Stimulated activated CD4-positive, alpha-beta T cell treated with anti-CD3 and anti-CD28 coated beads, Interleukin-2, amount 100 ng/mL, for 24 hours (primary cell): Measurements from ENCODE around the gene MRPL38.

Source experiments
- DNase-seq, 2 donors: peaks; one replicate each; pipeline ENCODE4 v3.0.0-alpha.2; 2020

Gene MRPL38

DNA sequence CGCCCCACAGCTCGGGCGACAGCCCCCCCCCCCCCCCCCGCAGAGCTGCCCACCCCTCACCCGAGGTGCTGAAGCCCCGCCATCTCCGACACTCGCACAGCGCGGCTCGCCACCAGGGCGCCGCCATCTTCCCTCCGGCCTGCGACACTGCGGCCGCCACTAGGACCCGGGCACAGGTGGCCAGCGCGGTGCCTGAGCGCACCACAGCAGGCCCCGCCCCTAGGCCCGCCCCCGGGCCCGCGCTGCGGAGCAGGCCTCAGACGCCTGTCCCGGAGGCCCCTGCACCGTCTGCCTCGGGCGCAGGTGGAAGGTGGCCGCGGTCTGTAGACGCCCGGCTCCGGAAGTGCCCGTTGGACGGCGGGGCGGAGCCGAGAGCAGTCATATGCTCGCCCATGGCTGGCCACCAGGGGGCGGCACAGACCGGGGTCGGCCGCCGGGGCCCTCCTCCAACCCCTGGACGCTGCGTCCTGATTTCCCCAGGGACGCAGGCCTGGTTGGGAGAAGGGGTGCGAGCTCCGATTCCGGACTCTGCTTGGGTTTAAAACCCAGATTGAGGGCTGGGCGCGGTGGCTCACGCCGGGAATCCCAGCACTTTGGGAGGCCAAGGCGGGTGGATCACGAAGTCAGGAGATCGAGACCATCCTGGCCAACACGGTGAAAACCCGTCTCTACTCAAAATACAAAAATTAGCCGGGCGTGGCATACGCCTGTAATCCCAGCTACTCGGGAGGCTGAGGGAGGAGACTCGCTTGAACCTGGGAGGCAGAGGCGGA is at the start of gene MRPL38:
Gene MRPL38, minus strand, starts transcription at position 136 of the 773 bp plus-strand sequence. Its CDS starts 9 bp downstream, at position 127.
- DNase-seq: peak; percentile 95 to 96

DNA sequence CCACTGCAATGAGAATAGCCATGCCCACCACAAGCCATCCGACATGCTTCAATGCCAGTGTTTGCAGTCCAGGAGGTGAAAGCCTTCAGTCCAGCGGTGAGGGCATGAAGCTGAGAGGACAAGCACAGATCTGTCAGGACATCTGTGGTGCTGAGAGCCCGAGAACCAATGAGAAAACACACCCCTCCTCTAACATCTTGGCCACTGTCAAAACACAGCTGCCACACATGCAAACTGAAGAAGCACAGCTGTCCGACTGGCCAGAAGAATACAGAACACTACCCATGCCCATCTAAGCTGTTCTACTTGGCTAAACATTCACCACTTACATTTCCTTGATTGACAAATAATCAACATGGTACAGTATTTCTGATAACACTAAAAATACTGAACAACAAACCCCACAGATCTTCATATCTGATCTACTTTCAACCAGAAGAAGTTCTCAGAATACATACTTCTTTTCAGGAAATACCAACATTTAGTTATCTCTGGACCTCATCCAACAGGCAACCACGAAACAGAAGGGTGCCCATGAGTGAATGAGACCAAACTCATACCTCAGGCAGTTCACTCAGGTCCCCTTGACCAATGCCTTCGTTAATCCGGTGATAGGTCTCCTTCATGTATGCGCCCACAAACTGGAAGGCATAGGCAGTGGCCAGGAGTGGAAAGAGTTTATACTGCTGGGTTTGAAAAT is 46.3 kb upstream of the MRPL38 start:
- no peak for DNase-seq

DNA sequence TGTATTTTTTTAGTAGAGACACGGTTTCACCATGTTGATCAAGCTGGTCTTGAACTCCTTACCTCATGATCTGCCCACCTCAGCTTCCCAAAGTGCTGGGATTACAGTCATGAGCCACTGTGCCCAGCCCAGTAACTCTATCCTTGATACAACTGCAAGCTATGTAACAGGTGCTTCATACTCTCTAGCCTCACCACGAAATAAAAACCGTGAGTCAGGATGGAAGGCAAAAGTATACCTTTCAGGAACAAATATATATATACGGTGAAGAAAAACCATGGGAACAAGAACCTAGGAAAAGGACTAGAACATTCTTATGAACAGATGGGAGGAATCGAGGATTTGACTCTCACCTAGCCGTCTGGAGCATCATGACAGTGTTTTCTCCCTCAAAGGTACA is 45.7 kb upstream of the MRPL38 start:
- DNase-seq: no peak

DNA sequence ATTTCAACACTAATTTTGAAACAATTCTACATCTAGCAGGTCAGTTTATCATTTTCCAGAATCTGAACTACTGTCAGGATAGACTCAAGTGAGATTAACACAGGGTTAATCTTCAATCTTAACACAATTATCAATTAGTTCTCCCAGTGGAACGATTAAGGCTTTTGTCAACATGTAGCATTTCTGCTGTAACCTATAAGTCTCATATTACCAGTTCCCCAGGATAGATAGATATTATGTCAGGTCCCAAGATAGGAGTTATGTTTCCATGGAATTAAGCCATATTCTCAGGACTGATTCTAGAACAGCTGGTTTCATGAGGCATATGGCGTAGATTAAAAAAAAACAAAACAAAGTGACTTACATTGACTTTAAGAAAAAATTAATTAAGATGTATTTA is 40.5 kb upstream of the MRPL38 start:
- DNase-seq: no peak

DNA sequence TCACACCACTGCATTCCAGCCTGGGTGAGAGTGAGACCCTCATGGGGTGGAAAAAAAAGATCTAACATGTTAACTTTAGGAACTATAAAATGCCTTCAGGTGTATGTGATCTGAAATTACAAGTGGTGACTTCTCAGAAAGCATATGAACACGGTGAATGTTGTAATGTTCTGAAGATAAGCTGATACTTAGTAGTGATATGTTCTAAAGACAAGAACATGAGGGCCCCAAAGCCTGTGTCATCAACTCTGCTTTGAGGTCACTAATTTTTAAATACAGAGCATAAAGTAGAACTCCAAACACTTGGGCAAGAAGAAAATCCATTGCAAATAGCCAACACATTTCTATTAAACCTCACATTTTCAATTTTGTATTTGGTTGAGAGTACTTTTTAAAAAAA is 38.8 kb upstream of the MRPL38 start:
- DNase-seq: no peak

DNA sequence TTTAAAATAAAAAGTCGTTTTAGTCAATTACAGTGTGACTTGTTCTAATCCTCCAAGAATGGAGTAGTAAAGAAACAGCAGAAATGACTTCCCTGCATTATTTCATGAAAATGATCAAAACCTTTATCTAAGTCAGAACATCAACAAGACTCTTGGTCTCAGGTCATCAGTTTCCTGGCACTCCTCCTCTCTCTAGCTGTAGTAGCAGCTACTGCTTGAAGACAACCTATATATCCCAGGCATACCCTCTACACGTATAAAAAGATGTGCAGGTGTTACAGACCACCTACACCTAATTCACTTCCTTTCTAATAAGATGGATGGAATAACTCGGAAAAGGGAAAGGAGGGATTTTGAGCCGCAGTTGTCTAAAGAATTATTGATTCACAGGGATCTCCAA is 37.8 kb upstream of the MRPL38 start:
- DNase-seq: no peak

DNA sequence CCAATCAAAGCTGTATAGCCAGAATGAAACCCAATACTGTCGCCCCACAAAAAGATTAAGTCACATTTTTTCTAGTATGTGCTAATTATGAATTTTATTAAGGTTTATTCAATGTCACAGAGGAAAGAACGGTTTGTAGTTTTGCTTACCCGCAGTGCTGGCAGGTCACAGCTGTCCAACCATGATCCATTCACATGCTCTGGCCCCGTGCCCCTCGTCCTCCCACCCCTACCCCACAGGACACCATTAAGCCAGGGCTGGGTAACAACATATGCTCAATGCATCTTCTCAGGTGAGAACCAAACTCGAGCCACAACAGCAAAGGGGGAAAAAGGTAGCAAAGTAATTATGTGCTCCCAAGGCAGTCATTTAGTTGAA is 36.7 kb upstream of the MRPL38 start:
- no peak for DNase-seq

DNA sequence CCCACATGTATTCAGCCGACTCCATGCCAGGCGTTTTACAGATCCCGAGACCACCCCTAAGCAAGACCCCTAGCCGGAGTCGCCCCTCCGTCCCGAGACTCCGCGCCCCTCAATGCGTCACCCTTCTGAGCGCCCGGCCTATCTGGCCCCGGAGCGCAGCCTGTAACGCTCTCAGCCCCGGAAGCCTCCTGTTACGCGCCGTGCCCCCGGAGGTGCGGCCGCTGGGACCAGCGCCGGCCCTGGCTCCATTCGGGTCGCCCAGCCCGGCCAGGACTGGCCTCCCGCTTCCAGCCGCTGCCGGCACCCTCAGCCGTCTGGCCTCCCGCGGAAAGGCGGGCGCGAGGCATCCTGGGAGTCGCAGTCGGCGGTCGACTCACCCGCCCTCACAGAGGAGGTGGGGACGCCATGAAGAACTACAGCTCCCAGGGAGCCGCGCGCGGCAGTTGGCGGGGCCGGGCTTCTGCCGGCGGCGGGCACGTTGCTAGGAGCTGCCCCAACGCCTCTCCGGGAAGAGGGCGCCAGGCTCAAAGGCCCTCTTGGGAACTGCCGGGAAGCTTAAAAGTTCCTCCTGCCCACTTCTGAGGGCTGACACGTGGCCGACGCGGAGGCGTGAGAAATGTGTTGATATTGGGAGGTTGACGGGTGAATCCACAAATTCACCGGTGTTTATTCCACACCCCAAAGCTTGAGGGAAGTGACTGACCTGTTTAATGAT is 36.2 kb upstream of the MRPL38 start, which contains the start of gene FBF1:
Gene FBF1, minus strand, starts transcription at position 316 of the 715 bp plus-strand sequence. CDS start 2,893 bp downstream, outside the sequence.
- DNase-seq: peak; percentile 91 to 92

DNA sequence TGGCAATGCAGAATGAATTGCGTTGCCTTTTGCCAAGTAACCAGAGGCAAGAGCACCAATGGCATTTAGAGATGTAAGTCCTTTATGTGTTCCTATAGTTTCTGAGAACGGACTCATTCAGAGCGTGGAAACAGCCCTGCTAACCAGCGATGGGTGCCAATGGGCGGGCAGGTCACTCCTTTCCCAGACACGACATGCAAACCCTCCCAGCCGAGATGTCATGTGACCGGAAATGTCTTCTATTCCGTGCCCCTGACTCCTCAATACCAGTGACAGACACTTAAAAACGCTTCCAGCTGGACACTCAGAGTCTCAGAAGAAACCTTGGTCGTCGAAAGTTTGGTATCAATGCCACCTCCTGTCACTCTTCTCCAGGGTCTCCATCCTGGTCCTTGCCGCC is 33.0 kb upstream of the MRPL38 start:
- DNase-seq: no peak

DNA sequence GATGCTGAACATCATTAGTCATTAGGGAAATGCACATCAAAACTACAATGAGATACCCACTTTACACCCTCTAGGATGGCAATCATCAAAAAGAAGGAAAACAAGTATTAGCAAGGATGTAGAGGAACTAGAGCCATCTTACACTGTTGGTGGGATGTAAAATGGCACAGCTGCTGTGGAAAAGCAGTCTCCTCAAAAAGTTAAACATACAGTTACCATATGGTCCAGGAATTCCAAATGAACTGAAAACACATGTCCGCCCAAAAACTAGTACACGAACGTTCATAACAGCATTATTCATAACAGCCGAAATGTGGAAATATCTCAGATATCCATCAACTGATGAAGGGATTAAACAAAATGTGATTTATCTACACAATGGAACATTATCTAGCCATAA is 29.1 kb upstream of the MRPL38 start:
- no peak for DNase-seq

DNA sequence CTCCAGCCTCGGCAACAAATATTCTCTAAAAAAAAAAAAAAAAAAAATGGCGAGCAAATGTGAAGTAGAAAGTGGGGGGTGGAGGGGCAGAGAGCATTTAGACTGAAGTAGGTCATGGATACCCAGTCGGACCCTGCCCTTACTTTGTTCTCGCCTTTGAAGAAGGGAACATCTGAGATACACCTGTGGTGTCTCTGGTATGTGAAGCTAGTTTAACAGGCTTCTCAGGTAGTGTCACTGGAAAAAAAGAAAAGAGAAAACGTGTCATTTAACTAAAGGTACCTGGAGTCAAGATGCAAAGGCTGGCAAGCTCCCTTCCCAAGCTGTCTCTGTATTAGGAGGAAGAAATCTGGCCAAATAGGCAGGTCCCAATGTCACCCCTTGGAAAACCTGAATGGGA is 28.2 kb upstream of the MRPL38 start:
- DNase-seq: no peak

DNA sequence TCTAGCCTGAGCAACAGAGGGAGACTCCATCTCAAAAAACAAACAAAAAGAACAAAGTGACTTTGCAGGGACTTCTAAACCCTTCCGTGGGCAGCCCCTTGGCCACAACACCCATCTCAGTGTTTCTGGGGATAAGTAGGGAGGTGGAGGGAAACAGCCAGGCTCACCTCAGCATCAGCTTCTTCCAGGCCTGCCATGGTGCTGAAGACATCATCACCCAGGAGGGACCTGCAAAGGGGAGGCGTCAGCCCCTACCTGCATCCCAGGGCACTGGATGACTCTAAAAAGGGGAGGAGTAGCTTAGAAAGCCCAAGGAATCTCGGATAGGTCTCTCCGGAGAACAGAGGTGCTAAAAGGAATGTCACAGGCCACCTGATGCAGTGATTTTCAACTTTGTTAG is 26.4 kb upstream of the MRPL38 start:
- no peak for DNase-seq

DNA sequence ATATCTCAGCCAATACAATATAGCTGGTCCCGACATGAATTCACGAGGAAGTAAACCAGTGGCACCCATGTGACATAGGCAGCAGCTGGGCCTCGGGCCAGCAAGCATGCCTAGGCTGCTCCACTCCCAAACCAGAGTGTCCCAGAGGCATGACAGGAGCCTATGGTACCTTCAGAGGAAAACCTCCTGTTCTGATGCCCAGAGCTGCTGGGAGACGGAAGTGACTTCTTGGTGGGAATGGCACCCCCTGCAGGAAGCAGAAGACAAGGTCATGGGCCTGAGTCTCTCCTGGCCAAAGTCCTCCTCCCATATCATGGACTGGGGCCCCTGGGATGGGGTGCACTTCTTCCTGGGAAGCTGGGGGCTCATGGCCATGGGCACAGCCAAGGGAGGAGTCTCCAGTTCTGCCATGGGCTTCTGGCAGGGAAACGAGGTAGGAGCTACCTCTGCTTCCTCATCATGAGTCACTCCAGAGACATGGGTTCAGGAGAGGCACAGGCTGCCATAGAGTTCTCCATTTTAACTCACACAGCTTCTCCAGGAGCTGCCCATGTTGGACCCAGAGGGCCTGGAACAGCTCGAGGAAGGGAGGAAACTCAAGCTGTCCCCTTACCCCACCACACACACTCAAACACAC is 22.7 kb upstream of the MRPL38 start:
- DNase-seq: no peak

DNA sequence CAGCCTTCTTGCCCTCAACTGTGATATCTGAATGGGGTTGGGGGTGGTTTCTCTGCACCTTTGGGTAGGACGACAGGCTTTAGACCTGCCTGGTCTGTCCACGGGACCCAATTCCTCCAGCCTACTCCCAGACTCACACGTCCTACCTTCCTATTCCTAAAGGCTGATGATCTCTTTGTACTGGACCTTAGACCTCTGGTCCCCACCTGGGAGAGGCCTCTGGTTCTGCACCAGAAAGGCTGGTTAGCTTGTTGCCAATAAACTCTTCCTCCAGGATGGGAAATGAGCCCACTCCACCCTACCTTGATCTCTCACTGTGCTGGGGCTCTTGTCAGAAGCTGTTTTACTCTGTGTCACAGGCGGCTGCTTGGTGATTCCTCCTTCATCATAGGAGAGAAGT is 21.8 kb upstream of the MRPL38 start:
- no peak for DNase-seq

DNA sequence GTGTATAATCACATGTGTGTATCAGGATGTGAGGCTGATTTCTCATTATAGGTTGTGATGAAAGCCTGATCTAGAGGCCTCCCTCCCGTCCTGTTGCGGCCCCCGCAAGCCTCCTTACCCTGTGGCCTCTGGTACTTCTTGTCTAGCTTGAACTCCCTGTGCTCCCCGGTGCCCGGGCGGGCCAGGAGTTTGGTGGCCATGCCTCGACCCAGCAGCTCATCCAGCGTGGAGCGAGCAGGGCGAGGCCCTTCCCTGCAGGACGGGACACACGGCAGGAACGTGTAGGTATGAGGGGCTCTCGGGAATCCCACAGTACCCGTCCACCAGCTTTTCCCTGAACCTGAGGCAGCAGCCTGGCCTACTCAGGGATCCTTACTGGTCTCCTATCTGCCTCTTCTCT is 21.2 kb upstream of the MRPL38 start:
- no peak for DNase-seq

DNA sequence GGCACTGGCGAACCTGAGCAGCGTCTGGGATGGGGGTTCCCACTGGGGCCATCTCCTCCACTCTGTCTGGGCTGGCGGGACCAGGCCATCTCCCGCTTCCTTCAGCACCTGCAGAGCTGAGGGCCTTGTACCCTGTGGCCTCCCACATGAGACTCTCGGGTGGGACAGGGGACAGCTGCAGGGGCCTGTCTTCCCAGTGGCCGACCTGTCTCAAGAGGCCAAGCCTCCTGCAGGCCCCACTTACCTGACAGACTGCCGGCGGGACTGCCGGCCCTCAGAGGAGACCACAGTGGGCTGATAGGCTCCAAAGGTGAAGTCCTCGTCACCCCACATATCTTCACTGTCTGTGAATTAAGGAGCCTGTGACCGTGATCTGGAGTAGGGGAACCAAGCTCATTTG is 20.4 kb upstream of the MRPL38 start:
- DNase-seq: no peak

DNA sequence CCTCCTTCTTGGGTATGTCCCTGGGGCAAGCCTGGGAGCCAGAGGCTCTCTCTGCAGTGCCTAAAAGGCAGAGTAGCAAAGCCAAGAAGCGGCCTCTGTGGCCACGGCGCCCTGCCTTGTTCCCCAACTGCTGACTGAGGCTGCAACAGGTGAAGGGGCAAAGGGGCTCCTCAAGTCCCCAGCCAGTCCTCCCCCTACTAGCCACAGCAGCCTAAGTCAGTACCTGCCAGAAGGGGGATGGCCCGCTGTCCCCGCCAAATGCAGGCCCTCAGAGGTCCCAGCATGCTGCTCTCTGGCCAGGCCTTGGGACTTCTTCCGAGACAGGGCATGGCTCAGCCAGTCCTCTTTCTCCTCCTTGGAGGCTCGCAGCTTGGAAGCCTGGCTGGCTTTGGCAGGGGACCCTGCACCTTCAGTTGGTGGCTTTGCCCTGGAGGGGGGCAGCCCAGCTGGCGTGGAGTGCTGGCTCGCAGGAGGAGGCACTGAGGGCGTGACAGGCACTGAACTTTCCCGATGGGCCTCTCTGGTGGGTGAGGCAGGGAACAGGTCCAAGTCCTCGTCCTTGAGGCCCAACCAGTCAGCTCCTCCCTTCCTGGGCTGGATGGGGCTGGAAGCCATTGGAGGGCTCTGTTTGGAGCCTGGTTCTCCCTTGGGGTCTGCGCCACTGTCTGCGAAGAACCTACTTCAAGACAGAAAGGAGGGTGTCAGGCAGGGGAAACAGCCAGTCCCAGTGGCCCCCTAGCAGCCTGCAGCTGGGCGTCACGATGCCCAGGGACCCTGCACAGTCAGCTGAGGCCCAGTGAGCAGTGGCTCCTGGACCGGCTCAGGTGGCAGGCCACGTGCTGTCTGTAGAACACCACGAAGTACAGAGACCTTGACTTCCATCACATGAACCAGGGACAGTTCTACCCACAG is 18.5 kb upstream of the MRPL38 start:
- no peak for DNase-seq

DNA sequence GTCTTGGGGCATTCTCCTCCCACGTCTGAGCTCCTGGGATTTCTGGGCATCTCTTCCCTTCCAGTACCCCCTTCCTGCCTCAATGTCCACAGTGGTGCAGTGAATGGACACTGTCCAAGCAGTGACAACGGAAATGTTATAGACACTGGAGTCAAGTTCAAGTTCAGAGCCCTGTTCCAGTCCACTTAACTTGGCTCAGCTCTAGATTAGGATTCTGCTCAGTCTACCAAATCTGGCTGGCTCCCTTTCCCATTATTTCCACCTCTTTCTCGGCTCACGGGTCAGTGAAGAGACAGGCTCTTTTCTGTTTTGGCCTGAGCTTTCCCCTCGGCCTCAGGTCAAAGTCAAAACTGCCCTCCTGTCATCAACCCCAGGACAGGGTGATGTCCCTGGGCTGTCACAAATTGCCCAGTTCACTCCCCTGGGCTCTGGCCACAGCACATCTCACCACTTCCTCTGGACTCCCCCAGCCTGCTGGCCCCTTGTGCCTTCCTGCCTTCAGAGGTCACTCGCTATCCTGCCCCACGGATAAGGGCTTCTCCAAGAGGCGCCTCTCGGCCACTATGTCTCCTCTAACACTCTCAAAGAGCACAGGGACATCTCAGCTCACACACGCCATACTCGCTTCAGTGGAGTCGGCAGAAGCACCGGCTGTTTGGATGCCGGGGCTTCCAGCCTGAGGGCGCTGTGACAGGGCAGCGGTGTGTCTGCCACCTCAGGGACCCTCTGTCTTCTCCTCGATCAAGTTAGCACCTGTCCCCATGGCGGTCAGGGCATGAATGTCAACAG is 17.7 kb upstream of the MRPL38 start:
- no peak for DNase-seq

DNA sequence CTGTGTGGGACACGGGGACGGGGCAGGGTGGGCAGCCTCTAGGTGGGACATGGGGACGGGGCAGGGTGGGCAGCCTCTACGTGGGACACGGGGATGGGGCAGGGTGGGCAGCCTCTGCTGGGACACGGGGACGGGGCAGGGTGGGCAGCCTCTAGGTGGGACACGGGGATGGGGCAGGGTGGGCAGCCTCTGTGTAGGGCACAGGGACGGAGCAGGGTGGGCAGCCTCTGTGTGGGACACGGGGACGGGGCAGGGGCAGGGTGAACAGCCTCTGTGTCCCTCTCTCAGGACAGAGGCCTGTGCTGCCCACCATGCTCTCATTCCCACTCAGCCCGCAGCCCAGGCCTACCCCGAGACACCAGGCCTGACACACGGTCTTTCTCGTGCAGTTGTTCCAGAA is 16.9 kb upstream of the MRPL38 start:
- no peak for DNase-seq

DNA sequence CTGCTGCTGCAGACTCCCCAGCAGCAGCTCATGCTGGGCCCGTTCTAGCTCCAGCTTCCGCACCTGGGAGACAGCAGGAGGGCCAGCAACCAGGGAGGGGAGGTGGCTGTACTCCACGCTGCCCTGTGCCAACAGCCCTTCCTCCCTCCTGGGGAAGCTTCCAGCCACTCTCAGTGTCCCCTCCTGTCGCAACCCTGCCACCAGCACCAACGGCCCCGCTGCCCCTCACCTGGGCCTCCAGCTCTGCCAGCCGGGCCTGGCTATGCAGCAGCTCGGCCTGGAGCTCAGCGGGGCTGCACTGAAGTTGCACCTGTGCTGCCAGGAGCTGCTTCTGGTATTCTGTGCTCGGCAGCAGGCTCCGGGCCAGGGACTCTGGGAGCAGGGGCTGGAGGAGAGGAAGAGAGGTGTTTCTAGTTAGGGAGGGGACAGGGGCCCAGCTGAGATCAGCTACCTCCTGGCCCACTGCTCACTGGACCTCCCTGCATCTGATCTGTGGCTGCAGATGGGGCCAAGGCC is 15.4 kb upstream of the MRPL38 start:
- DNase-seq: no peak

DNA sequence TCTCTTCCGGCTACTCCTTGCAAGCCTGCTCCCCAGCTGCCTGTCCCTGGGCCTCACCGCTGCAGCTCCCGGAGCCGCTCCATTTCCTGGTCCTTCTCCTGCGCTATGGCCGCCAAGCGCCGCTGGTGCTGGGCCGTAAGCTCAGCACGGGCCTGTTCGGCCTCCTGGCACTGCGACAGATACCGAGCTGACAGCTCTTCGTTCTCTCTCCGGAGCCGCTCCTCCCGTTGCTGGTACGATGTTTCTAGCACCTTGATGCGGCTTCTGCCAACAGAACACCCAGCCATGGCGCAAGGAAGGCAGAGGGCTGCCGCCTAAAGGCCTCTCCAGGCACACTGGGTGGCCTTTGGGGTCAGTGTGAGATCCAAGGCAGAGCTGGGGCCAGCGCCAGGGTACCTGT is 14.9 kb upstream of the MRPL38 start:
- DNase-seq: no peak
